GM19023 (cell line): ENCODE results near the gene TMA7.

Source experiments
- ATAC-seq: cut with Tn5 transposase; IDR thresholded peaks from one replicate; pipeline ENCODE4 v1.9.1; 2021; ENCODE audit warnings: mild to moderate bottlenecking, moderate library complexity; ENCODE audit not compliant: unreplicated experiment

Gene TMA7

DNA sequence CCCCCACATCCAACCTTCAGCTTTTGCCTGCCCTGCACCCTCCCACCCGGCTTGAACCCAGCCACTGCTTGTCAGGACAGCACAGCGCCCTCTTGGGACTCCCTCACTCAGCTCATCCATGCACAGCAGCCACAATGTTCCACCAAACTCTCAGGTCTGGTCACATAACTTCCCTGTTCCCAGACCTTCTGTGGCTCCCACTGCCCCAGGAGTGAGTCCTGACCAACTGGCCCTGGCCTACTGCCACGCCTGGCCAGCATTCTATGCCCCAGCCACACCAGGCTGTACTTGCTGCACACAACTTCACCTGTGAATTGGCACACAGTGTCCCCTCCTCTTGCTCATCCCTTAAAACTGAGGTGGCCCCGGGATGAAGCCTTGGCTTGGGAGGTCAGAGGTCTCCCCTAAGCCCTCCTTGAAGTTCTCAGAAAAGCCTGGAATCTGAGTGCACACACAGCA lies 31.2 kb upstream of the TMA7 start:
- no peak for ATAC-seq

DNA sequence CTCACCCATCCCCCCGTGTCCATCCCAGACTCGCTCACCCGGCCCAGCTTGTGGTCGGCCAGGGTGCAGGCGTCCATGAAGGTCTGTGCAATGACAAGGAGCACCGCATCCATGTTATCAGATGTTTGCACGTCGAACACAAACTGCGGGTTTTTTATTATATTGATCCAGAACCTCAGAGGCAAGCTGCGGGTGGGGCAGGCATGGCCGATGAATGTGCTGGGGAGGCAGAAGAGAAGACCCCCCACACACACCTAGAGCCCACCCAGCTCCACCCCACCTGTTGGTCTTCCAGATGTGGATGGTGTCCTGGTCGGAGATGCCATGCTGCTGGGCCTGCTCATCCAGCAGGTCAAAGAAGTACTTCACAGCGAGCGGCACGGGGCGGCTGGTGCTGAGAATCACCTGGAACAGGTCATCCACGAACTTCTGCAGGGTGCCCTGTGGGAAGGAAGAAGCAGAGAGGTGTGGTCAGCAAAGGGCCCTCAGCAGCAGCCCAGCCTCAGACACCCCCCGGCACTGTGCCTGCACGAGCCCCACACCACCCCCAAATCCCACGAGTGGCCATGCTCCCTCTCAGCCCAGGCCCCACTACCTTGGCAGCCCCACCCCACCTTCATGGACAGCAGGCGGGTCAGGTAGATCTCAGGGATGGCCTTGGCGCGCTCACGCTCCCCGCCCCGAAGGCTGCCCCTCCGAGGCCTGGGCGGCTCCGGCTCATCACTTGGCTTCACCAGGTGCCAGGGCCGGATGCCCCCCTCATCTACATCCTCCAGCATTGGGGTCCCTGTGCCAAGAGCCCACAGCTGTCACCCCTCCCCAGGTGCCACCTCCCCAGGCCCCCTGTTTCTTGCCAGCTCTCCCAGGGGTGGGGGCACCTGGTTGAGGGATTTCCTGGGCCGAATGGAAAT lies 30.5 kb upstream of the TMA7 start:
- no peak for ATAC-seq

GRCh38 chr3:48410205-48411040 lies 29.6 kb upstream of the TMA7 start:
- no peak for ATAC-seq

DNA sequence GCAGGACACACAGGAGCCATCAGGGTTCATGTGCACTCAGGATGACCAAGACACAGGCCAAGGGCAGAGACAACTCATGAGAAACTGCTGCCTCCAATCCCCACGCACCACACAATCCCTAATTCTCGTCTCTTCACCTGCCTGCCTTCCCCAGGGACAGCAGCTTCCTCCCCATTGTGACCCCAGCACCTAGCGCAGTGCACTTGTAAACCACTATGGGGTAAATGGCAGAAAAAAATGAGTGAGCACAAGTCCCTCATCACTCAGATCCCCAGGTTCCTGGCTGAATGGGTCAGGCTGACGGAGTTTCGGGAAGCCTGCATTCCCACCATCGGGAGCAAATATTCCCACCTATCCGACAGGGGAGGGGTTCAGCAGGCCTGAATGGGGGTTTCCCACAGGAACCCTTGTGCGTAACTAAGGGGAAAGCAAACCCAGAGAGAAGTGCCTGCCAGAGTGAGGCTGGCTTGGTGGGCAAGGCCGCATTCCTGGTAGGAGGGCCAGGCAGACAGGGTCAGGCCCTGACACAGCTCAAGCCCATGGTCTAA lies 28.9 kb upstream of the TMA7 start:
- ATAC-seq: no peak

DNA sequence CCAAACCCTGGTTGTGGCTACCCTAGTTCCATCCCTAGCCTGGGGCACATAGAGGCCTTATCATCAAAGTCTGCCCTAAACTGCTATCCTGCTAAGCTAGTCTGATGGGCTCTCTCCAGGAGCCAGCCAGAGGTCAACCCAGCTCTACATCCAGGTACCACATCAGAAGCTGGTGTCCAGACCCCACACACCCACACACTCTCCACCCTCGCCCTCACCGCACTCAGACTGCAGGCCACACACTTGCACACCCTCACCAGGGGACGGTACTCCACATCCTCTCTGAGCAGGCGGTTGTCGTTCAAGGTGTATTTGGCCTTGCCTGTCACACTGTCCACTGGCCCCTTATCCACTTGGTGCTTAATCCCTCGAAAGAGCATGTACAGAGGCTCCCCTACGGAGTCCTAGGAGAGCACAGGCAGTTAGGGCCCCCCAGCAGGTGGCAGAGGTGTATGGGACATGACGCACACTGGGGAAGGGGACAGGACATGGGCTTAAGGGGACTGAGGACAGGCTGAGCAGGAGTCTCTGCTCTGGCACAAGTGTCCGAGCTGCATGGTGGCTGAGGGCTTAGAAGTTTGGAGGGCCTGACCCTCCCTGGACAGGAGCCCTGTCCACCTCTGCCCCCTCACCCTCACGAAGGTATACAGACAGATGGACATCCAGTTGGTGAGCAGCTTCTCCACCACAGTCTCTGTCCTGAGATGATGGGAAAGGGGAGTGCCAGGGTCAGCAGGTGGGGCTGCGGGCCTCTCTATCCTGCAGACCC lies 28.3 kb upstream of the TMA7 start:
- ATAC-seq: no peak

DNA sequence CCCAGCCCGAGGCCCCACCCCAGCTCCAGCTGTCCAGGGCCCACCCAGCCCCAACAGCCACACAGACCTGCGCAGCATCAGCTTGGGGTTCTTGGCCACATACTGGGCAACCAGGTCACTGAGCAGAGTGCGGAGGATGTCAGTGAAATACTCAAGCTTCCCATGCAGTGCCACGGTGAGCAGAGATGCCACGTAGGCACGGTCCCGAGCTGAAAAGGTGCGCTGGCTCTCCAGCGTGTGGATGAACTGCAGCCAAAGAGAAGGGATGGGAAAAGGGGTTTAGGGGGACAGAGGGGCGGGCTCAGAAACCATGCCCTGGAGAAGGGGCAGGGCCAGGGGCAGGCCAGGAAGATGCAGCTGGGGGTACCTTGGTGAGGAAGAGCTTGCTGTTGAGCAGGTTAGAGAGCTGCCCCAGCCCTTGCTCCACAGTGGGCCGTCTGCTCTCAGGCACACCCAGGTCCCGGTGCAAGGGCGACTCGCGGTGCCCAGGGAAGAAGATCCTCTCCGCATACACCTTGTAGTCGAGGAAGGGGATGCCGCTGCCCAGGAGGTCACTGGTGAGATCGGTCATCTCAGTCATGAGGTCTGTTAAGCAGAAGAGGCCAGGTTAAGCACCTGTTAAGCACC lies 27.6 kb upstream of the TMA7 start:
- no peak for ATAC-seq

DNA sequence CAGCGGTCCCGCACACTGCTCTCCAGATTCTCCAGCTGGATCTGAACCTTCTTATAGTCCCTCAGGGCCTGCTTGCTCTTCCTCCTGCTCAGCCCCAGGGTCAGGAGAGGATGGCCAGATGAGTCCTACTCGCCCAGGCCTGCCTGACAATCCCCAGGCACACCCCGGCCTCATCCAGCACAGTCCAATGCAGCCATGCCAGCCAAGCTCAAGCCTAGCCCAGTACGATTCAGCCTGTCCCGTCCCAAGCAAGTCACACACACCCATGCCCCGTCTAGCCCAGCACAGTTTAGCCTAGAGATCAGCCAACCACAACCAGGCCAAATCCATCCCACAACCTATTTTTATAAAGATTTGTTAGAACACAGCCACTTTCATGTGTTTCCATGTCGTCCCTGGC lies 27.0 kb upstream of the TMA7 start:
- ATAC-seq: no peak

GRCh38 chr3:48413611-48414010 lies 26.4 kb upstream of the TMA7 start:
- ATAC-seq: no peak

DNA sequence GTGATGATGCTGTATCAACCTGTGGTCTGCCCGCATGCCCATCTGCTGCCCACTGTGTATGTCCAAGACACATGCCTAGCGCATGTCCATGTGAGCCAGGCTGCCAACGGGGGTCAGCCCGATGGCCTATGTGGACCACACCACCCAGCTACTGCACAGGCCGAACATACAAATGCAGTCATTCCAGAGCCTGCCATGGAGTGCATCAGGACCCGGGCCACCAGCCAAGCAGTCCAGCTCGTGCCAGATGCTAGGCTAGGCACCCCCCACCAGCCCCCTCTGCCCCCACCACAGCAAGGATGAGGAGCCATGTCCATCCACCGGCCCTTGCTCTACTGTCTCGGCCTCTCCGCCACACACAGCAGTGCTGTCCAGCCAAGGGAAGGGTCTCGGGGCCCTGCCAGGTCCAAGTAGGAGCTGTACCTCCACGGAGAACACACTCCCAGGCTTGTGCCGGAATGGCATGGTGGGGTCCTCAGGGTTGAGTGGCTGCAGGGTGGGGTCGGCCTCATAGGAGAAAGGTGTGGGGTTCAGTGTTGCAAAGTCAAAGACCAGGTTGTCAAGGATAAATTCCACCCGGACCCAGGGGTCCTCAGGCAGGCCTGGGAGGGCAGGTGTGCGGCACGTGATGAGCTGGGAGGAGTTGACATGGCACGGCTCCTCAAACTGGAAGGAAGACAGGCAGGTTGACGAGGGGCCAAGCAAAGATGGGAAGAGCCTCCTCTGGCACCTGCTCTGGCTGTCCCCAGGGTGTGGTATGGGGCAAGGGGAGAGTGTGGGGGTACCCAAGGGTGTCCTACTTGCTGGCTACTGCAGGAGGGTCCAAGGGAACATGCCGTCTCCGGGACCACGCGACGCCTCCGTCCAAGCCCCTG lies 25.4 kb upstream of the TMA7 start:
- ATAC-seq: no peak

- no peak for ATAC-seq
Observed at GRCh38 chr3:48415251-48415953, 24.7 kb upstream of the TMA7 start.

DNA sequence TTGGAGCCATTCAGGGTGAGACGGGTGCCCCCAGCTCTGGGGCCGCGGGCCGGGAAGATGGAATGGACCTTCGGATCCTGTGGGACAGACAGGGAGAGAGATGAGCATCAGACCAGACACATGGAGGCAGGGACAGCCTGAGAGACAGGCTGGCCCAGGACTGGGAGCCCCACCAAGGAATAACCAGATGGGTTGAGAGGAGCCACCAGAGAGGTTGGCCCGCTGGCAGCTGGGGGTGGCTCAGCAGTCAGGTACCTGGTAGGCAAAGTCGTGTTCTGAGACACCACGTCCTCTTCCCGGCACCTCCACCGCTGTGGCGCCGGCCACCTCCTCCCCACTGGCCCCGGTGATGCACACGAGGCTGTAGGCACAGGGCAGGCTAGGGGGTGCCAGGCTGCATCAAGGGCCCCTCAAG lies 24.0 kb upstream of the TMA7 start:
- no peak for ATAC-seq

DNA sequence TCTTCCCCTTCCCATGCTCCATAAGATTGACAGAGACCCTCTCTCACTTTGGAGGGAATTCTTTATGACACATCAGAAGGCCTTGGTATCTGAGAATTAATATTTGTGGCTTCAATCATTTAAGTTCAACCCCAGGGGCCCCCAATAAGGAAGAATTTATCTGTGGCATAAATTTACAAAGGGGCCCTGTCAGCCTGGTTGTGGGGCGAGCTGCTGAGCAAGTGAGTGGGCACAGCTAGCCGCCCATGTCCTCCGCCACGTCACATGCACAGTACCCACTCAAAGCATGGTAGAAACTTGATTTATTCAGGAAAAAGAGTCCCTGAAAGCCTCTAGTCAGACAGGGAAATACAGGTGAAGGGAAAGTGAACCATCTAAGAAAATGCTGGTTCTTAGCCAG lies 23.5 kb upstream of the TMA7 start:
- ATAC-seq: no peak

DNA sequence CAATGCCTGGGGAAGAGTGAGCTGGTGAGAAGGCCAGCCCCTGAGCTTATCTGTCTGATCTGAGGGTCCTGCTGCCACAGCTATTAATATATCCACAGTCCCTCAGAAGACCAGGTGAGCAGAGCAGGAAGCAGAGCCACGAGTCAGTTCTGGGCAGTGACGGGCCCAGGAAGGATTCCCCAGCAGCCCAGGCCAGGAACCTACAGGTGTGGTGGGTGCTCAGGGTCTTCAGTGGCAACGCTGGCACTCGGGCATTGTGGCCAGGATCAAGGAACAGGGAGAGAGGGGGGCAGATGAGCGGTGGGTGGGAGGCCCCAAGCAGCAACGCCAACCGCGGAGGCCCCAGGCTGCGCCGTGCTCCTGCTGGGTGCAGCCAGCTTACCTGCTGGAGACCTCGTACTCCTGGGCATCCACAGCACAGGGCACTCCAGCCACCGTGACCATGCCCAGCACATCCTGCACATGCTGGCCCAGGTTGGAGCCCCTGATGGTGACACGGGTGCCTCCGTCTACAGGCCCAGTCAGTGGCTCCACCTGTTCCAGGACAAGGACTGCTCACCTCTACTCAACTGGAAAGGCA lies 22.4 kb upstream of the TMA7 start:
- no peak for ATAC-seq

DNA sequence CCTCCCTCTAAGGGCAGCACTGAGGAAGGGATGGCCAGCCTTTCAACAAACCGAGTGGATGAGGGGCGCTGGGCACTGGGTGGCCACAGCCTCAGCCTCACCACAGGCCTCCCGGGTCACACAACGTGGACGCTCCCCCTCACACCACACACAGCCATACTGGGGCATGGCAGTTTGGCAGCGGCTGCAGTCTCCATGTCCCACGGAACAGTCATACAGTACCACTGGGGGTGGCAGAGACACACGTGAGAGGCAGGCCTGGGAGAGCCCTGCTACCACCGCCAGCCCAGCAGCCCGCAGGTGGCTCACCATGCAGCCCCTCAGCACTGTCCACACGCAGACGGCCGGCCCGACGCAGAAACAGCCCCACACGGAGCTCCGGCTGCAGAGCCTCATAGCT lies 21.9 kb upstream of the TMA7 start:
- ATAC-seq: no peak

- ATAC-seq: no peak
Observed at GRCh38 chr3:48418651-48419050, 21.4 kb upstream of the TMA7 start.

DNA sequence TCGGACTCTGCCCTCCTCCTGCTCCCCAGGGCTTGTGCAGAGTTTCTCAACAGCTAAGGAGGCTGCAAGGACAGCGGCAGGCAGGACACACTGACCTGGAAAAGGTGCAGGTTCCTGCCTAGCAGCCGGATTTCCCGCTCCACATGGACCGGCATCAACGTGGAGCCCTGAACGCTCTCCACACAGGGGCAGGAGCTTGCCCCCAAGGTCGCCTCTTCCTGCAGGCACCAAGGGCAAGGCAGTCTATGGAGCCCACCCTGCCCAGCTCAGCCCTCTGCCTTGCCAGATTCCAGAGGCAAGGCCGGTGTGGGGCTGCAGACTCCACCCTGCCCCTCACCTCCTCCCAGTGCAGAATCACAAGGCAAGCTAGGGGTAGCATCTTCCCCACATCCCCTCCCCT lies 20.9 kb upstream of the TMA7 start:
- ATAC-seq: no peak

- no peak for ATAC-seq
Observed at GRCh38 chr3:48419597-48419996, 20.5 kb upstream of the TMA7 start.

DNA sequence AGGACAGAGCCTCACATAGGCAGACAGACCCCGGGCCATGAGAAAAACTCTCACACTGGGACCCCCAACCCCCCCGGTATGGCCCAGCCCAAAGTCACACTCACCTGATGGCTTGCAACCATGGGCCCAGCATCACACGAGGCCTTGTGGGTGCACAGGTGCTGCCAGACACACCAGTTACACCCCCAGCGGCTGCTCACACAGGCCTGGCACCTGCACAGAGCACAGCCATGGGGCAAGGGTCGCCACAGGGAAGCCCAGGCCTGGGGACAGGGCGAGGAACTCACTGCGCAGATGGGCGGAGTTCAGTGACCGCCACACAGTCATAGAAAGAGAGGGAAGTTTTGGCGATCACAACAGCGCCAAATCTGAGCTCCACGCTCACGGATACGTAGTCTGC lies 19.5 kb upstream of the TMA7 start:
- no peak for ATAC-seq

DNA sequence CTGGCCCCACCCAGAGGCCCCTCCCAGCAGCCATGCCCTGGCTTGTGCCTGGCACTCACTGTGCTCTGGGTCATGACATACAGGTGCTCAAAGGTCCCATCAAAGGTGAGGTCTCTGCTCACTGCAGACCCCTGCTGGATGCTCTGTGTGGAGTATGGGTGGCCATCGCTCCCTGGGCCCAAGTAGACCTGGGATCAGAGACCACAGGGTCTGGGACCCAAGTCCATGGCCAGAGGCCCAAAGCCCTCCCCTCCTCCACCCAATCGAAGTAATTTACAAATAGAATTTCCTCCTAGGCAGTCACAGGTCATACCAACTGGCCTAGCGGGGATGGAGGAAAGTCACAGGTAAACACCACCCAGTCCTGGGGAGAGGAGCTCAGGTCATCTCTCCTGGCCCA lies 17.8 kb upstream of the TMA7 start:
- ATAC-seq: no peak
